Type B pancreatic cell (in vitro differentiated cells): Measurements from ENCODE around the gene PGM5. TPM values are rescaled to one million over a fixed set of nuclear protein-coding genes. Genes with fewer than 3 reads are reported as not detected.
"Not testable (repeated sequence)": the region's sequence is repeated elsewhere in the genome, so short reads cannot be mapped to it uniquely, and the experiment has no call there.

Experiments
- DNase-seq: peaks from one replicate; pipeline ENCODE4 v3.0.0; 2021; ENCODE audit warnings: mixed read lengths; ENCODE audit not compliant: unreplicated experiment; ENCODE audit errors: extremely low spot score
- H3K27ac Mint-ChIP-seq: 2 replicates; pipeline ENCODE4 v1.8.0; 2021; ENCODE audit warnings: mild to moderate bottlenecking, mixed read lengths
- H3K27me3 Mint-ChIP-seq: 2 replicates; pipeline ENCODE4 v1.8.0; 2021; ENCODE audit warnings: mixed read lengths
- H3K36me3 Mint-ChIP-seq: 2 replicates; pipeline ENCODE4 v1.8.0; 2021; ENCODE audit warnings: mixed read lengths
- H3K4me1 Mint-ChIP-seq: one replicate; pipeline ENCODE4 v1.8.0; 2021; ENCODE audit warnings: mixed read lengths; ENCODE audit not compliant: unreplicated experiment
- H3K4me3 Mint-ChIP-seq: 2 replicates; pipeline ENCODE4 v1.8.0; 2021; ENCODE audit warnings: mild to moderate bottlenecking, mixed read lengths
- H3K9me3 Mint-ChIP-seq: 2 replicates; pipeline ENCODE4 v1.8.0; 2021; ENCODE audit warnings: mixed read lengths
- CTCF ChIP-seq: fragments of 200-600 bp; sonication (generic); conservative IDR thresholded peaks from 2 replicates; pipeline ENCODE4 v1.5.0; 2021; ENCODE audit warnings: antibody characterized with exemption, mild to moderate bottlenecking
- total RNA-seq: library from RNA; stranded (reverse); gene quantifications from 2 replicates; pipeline ENCODE4 v1.2.1, GENCODE V29; 2021; ENCODE audit warnings: low replicate concordance

PGM5 gene
- total RNA-seq, 1 donor from 2014 or later: 21.2 TPM

DNA sequence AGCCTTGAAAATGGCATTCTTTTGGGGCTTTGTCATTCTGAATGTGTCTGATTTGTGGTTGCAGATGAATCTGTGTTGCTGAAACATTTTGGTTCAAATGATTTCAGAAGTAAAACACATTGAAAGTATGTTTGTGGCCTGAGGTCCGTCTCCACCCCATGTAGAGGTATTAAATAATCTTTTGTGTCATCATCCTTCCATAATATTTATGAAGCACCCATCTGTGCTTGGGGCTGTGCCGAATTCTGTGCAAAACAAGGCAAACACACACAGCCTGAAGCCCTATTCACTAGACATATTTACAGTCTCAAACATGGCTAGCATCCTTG lies 40.6 kb downstream of the PGM5 start:
- not testable (repeated sequence) for H3K4me3 Mint-ChIP-seq, DNase-seq, H3K27ac Mint-ChIP-seq, H3K9me3 Mint-ChIP-seq, H3K4me1 Mint-ChIP-seq, H3K36me3 Mint-ChIP-seq
- peaks cover 13% of the 10 kb centered on the region for H3K27me3 Mint-ChIP-seq

DNA sequence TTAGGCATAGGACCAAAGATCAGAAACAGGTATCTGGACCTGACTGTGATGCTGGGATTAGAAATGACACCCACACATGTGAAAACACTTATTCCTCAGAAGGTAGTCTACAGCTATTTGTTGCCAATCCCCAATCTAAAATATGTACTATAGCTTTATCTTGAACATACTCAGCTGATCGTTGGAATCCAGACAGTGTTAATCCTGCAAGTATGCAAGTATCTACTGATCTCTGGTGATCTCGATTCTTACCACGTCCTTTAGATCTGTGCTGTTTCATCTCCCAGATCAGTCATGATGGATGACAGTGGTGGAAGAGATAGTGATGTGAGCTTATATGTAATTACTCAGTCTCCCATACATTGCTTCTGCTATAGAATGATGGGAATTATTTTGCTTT lies 41.4 kb downstream of the PGM5 start:
- not testable (repeated sequence) for DNase-seq, H3K4me3 Mint-ChIP-seq, H3K4me1 Mint-ChIP-seq, H3K27ac Mint-ChIP-seq, H3K9me3 Mint-ChIP-seq, H3K36me3 Mint-ChIP-seq
- peaks cover 13% of the 10 kb centered on the region for H3K27me3 Mint-ChIP-seq

GRCh38 chr9:68398324-68398723 lies 41.9 kb downstream of the PGM5 start:
- H3K9me3 Mint-ChIP-seq, H3K27ac Mint-ChIP-seq, H3K36me3 Mint-ChIP-seq, H3K4me1 Mint-ChIP-seq, DNase-seq, H3K4me3 Mint-ChIP-seq: not testable (repeated sequence)
- peaks cover 14% of the 10 kb centered on the region for H3K27me3 Mint-ChIP-seq

GRCh38 chr9:68404421-68405185 lies 48.2 kb downstream of the PGM5 start:
- peaks cover 16% of the 10 kb centered on the region for H3K27me3 Mint-ChIP-seq
- not testable (repeated sequence) for H3K36me3 Mint-ChIP-seq, DNase-seq, H3K4me3 Mint-ChIP-seq, H3K27ac Mint-ChIP-seq, H3K9me3 Mint-ChIP-seq, H3K4me1 Mint-ChIP-seq

GRCh38 chr9:68411865-68412264 lies 55.5 kb downstream of the PGM5 start:
- not testable (repeated sequence) for H3K4me3 Mint-ChIP-seq, H3K27ac Mint-ChIP-seq, H3K9me3 Mint-ChIP-seq, H3K36me3 Mint-ChIP-seq, H3K4me1 Mint-ChIP-seq, H3K27me3 Mint-ChIP-seq, DNase-seq

GRCh38 chr9:68412754-68413153 lies 56.3 kb downstream of the PGM5 start:
- not testable (repeated sequence) for H3K27ac Mint-ChIP-seq, H3K36me3 Mint-ChIP-seq, DNase-seq, H3K4me3 Mint-ChIP-seq, H3K9me3 Mint-ChIP-seq, H3K27me3 Mint-ChIP-seq
- peaks cover 11% of the 10 kb centered on the region for H3K4me1 Mint-ChIP-seq

GRCh38 chr9:68415065-68415464 lies 58.7 kb downstream of the PGM5 start:
- not testable (repeated sequence) for H3K4me3 Mint-ChIP-seq, DNase-seq, H3K9me3 Mint-ChIP-seq, H3K36me3 Mint-ChIP-seq, H3K27ac Mint-ChIP-seq
- H3K27me3 Mint-ChIP-seq: peaks cover 13% of the 10 kb centered on the region
- peaks cover 20% of the 10 kb centered on the region for H3K4me1 Mint-ChIP-seq

DNA sequence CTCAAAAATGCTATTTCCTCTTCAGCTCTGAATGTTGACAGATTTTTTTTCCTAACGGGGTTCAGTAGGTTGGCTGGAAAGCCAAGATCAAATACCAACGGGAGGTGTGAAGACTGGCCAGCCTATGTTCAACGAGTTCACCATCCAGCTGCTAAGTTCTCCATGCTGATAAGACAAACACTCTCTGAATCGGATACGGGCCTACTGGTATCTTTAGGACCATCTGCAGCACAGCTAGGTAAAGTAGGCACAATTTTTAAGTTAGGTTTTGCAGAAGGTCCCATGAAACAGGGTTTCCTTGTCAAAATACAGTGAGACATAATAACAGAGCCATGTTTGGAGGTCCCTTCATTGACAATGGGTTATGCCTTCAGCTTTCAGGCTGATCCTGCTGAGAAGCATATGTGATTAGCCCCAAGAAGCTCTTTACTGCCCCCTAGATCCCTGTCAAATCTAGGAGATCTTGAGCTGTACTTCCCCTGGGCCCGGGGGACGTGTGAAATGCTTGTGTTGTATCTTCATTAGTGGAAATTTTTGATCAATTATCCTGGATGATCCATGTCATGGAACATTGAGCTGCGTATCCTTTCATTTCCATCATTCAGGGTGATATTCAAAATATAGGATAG lies 60.6 kb downstream of the PGM5 start:
- peaks cover 13% of the 10 kb centered on the region for H3K27me3 Mint-ChIP-seq
- H3K4me3 Mint-ChIP-seq: no peak overlapping the region
- TF ChIP-seq CTCF: no peak
- H3K9me3 Mint-ChIP-seq: no peaks in the 10 kb centered on the region
- no peaks in the 10 kb centered on the region for H3K36me3 Mint-ChIP-seq
- no peak for DNase-seq
- peaks cover 23% of the 10 kb centered on the region for H3K4me1 Mint-ChIP-seq
- no peak overlapping the region for H3K27ac Mint-ChIP-seq

DNA sequence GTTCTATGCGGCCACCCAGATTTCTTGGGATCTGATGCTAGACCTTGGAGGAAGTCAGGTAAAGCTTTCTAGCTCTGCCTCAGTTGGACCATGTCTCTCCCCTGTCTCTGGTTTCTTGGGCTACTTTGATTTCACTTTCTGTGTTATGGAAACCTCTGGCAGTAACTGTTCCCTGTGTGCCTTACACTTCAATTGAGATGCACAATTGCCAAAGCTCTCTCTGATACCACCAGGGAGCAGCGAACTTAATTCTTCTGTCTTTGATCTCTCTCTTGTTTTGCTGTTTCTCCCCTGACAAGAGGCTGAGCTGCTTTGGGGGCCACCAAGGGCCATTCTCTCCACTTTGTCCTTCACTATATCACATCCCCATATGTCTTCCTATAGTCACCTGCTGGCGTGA lies 61.4 kb downstream of the PGM5 start:
- no peak for TF ChIP-seq CTCF
- DNase-seq: no peak

More for the DNA sequence above, 61.4 kb downstream of the PGM5 start:
- Mint-ChIP-seq H3K27me3 (peaks cover 13% of the 10 kb centered on the region), H3K9me3 (no peaks in the 10 kb centered on the region), H3K4me1 (peaks cover 23% of the 10 kb centered on the region), H3K36me3 (no peaks in the 10 kb centered on the region), H3K4me3 (no peak overlapping the region), H3K27ac (no peak overlapping the region)
